GM12801 (cell line): ENCODE results near the gene TMEM37.

Experiments used
- TF ChIP-seq, protein P1 (sequence below): IDR thresholded peaks from one replicate; pipeline ENCODE4 v1.5.1; 2011; ENCODE audit warnings: control low read depth; ENCODE audit not compliant: insufficient read length; ENCODE audit errors: extremely low read depth

Gene TMEM37

DNA sequence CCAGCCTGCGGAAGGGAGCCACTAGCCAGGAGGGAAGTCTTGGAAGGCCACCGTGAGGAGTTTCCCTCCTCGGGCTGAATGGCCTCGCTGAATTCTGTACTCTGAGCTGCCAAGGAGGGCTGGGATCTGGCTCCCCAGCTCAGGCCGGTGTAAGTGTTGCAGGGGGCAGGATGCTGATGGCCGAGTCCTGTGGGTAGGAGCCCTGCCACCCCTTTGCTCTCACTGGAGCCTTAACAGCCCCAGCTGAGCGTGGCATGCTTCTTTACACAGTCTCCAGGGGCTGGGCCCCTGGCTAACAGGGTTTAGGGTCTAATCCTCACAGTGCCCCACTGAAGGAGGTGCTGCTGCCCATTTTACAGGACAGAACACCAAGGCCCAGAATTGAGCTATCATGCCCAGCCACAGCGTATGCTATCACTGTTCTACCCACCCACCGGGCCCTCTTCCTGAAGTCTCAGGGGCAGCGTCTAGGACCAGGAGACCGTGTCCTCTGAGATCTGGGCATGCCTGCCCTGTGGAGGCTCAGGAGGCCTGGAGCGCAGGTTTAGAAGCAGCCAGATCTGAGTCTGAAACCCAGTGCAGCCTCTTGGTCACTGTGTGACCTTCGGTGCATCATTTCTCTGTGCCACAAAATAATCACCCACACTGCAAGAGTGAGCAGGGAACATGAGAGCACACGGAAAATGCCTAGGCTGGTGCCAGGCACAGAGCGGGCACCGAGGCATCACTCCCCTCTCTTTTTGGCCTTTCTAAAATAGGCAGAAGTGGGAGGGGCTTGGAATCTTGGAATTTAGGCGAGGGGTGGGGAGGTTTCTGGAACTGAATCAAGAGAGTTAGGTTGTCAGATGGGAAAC is 42.9 kb downstream of the TMEM37 start:
- TF ChIP-seq, protein P1, sequence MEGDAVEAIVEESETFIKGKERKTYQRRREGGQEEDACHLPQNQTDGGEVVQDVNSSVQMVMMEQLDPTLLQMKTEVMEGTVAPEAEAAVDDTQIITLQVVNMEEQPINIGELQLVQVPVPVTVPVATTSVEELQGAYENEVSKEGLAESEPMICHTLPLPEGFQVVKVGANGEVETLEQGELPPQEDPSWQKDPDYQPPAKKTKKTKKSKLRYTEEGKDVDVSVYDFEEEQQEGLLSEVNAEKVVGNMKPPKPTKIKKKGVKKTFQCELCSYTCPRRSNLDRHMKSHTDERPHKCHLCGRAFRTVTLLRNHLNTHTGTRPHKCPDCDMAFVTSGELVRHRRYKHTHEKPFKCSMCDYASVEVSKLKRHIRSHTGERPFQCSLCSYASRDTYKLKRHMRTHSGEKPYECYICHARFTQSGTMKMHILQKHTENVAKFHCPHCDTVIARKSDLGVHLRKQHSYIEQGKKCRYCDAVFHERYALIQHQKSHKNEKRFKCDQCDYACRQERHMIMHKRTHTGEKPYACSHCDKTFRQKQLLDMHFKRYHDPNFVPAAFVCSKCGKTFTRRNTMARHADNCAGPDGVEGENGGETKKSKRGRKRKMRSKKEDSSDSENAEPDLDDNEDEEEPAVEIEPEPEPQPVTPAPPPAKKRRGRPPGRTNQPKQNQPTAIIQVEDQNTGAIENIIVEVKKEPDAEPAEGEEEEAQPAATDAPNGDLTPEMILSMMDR = no peak

DNA sequence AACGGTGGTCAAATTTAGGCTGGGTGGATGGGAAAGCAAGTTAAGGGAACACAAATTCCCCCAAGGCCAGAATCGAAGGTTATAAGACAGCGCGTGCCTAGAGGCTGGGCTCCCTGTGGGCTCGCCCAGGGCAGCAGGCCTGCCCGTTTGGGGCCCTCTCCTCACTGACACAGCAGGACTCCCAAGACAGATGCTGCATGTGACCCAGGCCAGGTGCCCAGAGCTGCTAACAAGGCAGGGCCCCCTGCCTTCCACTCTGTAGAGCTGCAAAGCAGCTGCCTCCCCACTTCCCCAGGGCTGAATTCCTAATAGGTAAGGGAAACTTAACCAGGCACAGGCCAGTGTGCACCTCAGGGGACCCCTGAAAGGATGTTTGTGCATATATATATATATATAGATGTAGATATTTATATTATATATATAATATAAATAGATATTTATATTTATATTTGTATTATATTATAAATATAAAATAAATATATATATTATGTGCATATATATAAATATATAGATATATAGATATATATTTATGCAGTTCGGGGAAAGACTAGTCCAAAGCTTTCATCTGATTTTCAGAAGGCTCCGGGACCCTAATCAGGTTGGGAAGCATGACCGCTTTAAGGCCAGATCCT is 43.7 kb downstream of the TMEM37 start:
- TF ChIP-seq, protein P1 = no peak

DNA sequence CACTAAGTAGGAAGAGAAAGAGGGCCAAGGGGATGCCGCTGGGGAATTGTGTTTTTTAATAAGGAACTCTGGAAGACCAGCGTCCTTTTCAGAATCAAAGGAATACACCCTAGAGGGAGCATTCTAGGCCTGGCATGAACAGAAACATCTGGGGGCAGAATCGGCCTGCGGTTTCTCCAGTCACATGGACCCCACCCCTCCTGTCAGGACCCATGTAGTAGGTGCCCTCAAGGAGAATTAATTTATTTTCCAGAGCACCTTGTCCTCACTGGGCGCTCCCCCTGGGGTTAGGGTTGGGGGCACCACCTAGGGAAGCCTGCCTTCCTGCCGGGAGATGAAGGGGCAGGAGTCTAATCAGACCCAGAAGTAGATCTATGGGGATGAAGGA is 44.2 kb downstream of the TMEM37 start:
- TF ChIP-seq, protein P1 = no peak

DNA sequence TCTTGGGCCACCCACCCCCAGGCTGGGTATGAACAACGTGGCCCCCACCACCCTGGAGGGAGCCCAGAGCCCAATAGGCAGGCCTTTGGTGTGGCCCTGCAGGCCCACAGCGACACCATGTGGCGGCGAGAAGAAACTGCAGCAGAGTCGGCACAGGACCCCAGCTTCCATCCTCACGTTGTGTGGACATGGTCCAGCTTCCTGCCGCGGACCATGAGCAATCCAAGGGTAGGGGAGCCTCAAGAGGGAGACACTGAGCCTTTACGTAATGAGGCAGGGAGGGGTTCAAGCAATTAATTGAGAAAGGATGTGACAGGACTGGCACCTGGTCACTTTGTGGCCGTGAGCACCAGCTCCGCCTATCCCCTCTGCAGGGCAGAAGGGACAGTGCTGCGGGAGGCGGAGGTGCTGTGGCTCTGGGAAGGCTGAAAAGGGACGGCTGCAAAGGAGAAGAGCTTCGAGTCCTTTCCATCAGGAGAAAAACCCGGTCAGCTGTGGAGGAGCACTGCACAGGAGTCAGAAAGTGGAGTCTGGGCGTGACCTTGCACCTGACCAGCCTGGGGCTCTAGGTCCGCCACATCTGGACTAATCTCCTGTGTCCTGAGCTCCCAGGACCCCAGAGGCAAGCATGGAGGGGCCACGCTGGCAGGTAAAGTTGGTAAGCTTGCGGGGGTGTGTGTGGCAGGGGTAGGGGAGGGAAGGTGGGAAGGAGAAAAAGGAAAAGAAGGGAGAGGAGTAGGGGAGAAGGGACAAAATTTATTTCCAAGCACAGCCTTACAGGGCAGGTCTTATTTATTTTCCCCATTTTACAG is 44.9 kb downstream of the TMEM37 start:
- TF ChIP-seq, protein P1 = no peak

DNA sequence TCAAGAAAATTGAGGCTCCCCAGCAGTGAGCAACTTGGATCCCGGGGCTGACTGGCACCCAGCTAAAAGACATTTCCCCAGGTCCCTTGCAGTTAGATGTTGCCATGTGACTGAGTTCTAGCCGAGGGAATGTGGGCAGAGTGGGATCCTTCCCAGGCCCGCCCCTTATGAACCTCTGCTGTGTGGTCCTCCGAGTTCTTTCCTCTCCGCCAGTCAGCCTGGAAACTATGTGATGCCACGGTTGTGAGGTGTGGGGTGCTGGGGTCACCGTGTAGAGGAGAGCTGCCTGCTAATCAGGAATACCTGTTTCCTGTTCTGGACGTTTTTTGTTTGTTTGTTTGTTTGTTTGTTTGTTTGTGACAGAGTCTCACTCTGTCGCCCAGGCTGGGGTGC is 45.5 kb downstream of the TMEM37 start:
- TF ChIP-seq, protein P1 = no peak

DNA sequence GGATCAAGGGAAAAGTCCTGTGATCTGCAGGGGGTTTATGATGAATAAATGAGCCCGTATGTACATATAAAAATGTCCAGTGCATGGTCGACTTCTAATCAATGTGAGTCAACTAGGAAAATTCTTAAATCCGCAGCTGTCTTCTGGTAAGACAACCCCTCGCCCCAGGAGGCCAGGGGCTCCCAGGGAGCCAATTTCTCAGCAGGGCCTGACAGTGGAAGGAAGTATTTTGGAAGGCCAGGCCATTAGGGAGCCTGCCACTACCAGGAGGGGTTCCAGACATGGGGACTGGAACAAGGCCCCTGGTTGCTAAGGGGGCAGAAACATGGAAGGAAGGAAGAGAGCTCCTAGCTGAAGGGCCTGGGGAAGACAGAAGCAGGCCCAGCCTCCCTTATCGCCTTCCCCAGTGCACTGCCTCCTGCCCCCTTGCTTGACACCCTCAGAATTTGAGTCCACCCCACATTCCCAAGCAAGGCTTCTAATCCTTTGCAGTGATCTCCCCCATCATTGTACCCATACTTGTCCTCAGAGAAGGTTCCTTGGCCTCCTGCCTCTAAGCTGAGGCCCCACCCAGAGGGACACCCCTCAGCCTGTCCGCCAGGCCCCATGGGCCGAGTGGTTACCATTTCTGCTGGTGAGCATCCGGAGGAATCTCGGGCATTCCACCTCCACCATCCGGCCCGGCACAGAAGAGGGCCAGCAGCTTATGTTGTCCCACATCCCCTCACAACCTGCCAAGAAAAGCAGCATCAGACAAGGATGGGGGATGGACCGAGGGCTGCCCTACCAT is 46.7 kb downstream of the TMEM37 start:
- TF ChIP-seq, protein P1 = no peak
